Tibial nerve (tissue), 4 donors: ENCODE data around the gene BEAN1.

Source experiments
- CTCF ChIP-seq, 5 experiments: fragments of 200-600 bp in 3 of 5; fragments of 450-650 bp in 2 of 5; sonication (generic) in 3 of 5; IDR thresholded peaks; one replicate each; pipeline ENCODE4 v1.5.1; 2016 to 2019; ENCODE audit warnings: antibody characterized with exemption in 5 of 5, mild to moderate bottlenecking in 3 of 5, moderate library complexity in 2 of 5
- EP300 ChIP-seq, 2 donors: sonication (generic); formaldehyde crosslinking; IDR thresholded peaks; one replicate each; pipeline ENCODE4 v1.6.1; 2017; ENCODE audit warnings: antibody characterized with exemption in 2 of 2, mild to moderate bottlenecking in 1 of 2
- POLR2A ChIP-seq, 2 donors: fragments of 450-650 bp; IDR thresholded peaks; one replicate each; pipeline ENCODE4 v1.6.1; 2017; ENCODE audit warnings: antibody characterized with exemption in 2 of 2, mild to moderate bottlenecking in 2 of 2, moderate library complexity in 2 of 2

- no peak for TF ChIP-seq CTCF (IDR thresholded peaks at IDR 0.05)
- TF ChIP-seq POLR2A (IDR thresholded peaks at IDR 0.05), result no peak
- TF ChIP-seq EP300 (IDR thresholded peaks at IDR 0.05), result no peak
Measured at GRCh38 chr16:66386629-66387622, 40.2 kb upstream of the BEAN1 start.
